ENCODE measurements around the gene TPSD1. TPM values are rescaled to one million over a fixed set of nuclear protein-coding genes. Genes with fewer than 3 reads are reported as not detected.

The TPSD1 gene
- total and polyA plus RNA-seq, 9 of the 15 experiments (the other 6 are each of a cell fraction or from before 2014, with no cell fraction given): not detected

DNA sequence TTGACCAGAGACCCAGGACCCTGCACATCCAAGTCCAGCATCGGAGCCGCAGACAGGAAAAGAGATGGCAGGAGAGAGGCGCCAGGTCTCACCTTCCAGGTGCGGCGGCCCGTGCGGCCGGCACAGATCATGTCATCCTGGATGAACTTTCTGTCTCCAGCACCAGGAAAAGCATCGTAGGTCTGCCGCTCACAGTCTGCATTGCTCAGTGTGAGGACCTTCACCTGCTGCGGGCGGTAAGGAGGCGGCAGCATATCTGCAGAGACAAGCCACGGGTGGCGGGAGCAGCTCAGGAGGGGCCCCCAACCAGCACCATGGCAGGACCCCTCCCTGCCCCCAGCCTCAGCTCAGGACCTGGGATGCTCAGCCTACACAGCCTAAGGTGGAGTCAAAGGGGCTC lies 17.9 kb downstream of the TPSD1 start (continued):
- TF ChIP-seq CTCF (IDR thresholded peaks at IDR 0.05 in 2 of 3, conservative IDR thresholded peaks at IDR 0.05 in 1 of 3; ENCODE audit: insufficient read depth in 2 of 3, low read depth in 1 of 3, low read length in 3 of 3) (no peak), CCNT2 (IDR thresholded peaks at IDR 0.05; ENCODE audit: borderline replicate concordance, extremely low read depth, insufficient read length, low read depth, low read length) (no peak), ILF3 (IDR thresholded peaks at IDR 0.05; ENCODE audit: borderline replicate concordance) (no peak), ZNF274 (IDR thresholded peaks at IDR 0.05; ENCODE audit: borderline replicate concordance, low read depth, low read length) (no peak), MTA2 (IDR thresholded peaks at IDR 0.05; ENCODE audit: low read depth) (no peak), ZNF263 (CRISPR knock-in tag; IDR thresholded peaks at IDR 0.05; ENCODE audit: borderline replicate concordance) (no peak)
- TF ChIP-seq, protein P1, sequence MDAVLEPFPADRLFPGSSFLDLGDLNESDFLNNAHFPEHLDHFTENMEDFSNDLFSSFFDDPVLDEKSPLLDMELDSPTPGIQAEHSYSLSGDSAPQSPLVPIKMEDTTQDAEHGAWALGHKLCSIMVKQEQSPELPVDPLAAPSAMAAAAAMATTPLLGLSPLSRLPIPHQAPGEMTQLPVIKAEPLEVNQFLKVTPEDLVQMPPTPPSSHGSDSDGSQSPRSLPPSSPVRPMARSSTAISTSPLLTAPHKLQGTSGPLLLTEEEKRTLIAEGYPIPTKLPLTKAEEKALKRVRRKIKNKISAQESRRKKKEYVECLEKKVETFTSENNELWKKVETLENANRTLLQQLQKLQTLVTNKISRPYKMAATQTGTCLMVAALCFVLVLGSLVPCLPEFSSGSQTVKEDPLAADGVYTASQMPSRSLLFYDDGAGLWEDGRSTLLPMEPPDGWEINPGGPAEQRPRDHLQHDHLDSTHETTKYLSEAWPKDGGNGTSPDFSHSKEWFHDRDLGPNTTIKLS (IDR thresholded peaks at IDR 0.05; ENCODE audit: borderline replicate concordance, low read depth): no peak
- TF ChIP-seq, protein P2, sequence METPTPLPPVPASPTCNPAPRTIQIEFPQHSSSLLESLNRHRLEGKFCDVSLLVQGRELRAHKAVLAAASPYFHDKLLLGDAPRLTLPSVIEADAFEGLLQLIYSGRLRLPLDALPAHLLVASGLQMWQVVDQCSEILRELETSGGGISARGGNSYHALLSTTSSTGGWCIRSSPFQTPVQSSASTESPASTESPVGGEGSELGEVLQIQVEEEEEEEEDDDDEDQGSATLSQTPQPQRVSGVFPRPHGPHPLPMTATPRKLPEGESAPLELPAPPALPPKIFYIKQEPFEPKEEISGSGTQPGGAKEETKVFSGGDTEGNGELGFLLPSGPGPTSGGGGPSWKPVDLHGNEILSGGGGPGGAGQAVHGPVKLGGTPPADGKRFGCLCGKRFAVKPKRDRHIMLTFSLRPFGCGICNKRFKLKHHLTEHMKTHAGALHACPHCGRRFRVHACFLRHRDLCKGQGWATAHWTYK (CRISPR knock-in tag; IDR thresholded peaks at IDR 0.05): no peak
